Kidney (tissue), 22 donors: ENCODE results near the gene FAHD2A. TPM values are rescaled to one million over a fixed set of nuclear protein-coding genes. Genes with fewer than 3 reads are reported as not detected.

Source experiments
- DNase-seq, 5 donors: peaks; one replicate each; pipeline ENCODE4 v3.0.0-alpha.2; 2013 to 2020
- FAIRE-seq: peaks from 2 replicates; lab custom pipeline; 2012; peaks lifted over from hg19 to GRCh38; lab: Jason Lieb, UNC
- H3K27ac ChIP-seq, 2 donors: one replicate each; pipeline ENCODE4 v1.7.0; 2013; ENCODE audit warnings: low read depth in 2 of 2, low read length in 2 of 2, inconsistent platforms in 1 of 2
- H3K27me3 ChIP-seq: one replicate; pipeline ENCODE4 v1.7.1; 2013; ENCODE audit warnings: low read length, inconsistent platforms; ENCODE audit not compliant: control insufficient read depth, insufficient read depth
- H3K36me3 ChIP-seq, 3 donors: one replicate each; pipeline versions ENCODE4 v1.7.0 to v1.7.1; 2013; ENCODE audit warnings: low read length in 3 of 3, control low read depth in 1 of 3, inconsistent platforms in 1 of 3; ENCODE audit not compliant: insufficient read depth in 3 of 3, control insufficient read depth in 2 of 3
- H3K4me1 ChIP-seq, 3 donors: one replicate each; pipeline versions ENCODE4 v1.7.0 to v1.7.1; 2013; ENCODE audit warnings: low read length in 3 of 3, inconsistent platforms in 1 of 3, low read depth in 1 of 3; ENCODE audit not compliant: control insufficient read depth in 2 of 3, insufficient read depth in 2 of 3
- H3K4me3 ChIP-seq, 3 donors: one replicate each; pipeline versions ENCODE4 v1.7.0 to v1.8.1; 2013; ENCODE audit warnings: low read length in 3 of 3, control low read depth in 1 of 3, inconsistent platforms in 1 of 3
- H3K9ac ChIP-seq, 3 donors: one replicate each; pipeline versions ENCODE4 v1.7.0 to v1.7.1; 2013; ENCODE audit warnings: low read length in 3 of 3, control low read depth in 1 of 3, inconsistent platforms in 1 of 3
- H3K9me3 ChIP-seq, 3 donors: one replicate each; pipeline versions ENCODE4 v1.7.0 to v1.7.1; 2013; ENCODE audit warnings: low read length in 3 of 3, control low read depth in 1 of 3, inconsistent platforms in 1 of 3; ENCODE audit not compliant: control insufficient read depth in 2 of 3, insufficient read depth in 1 of 3
- CTCF ChIP-seq: IDR thresholded peaks from 3 replicates; pipeline ENCODE4 v1.5.1; 2012; ENCODE audit warnings: mild to moderate bottlenecking, moderate library complexity, borderline replicate concordance; ENCODE audit not compliant: insufficient read depth; ENCODE audit errors: extremely low read depth
- intact Hi-C: fragments of 100-400 bp; cut with DNase I; formaldehyde crosslinking; loops from one replicate; pipeline ENCODE4 v1.11.1; 2022
- long read RNA-seq, 10 donors: library from polyadenylated mRNA in 1 of 10; unstranded in 1 of 10; transcript quantifications; one replicate each; pipeline ENCODE4 v2.0.0 and lab custom pipeline, GENCODE V29; 2021 to 2026
- polyA plus RNA-seq: library from polyadenylated mRNA; stranded (reverse); fragments of 350-450 nt; fragmentation: Illumina TruSeq; extraction: RNeasy Lipid Tissue Mini Kit (QIAGEN cat#74804); gene quantifications from one replicate; pipeline ENCODE4 v1.2.3, GENCODE V29; 2014; ENCODE audit warnings: low read depth, low replicate concordance; ENCODE audit not compliant: insufficient read depth
- total RNA-seq: library from RNA; stranded (reverse); fragmentation: NEBNext Ultra II Directional; extraction: Animal tissue kit (Norgen Biotek cat#: 25700); gene quantifications from one replicate; pipeline ENCODE4 v1.2.1, GENCODE V29; 2021
- donor health status: control.
- donor health status: control.
- donor health status: control.
- donor health status: control.
- donor health status: control.
- donor health status: DM: yes; HTN: yes; CAD: no.
- donor health status: Normal renal cell carcinoma (clear cell type).

Gene FAHD2A, protein sequence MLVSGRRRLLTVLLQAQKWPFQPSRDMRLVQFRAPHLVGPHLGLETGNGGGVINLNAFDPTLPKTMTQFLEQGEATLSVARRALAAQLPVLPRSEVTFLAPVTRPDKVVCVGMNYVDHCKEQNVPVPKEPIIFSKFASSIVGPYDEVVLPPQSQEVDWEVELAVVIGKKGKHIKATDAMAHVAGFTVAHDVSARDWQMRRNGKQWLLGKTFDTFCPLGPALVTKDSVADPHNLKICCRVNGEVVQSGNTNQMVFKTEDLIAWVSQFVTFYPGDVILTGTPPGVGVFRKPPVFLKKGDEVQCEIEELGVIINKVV
- total RNA-seq (24.9 TPM), polyA plus RNA-seq (64.9 TPM)
- long read RNA-seq, donor 1, full-length matches to known transcripts: 3 of 3 reads
- long read RNA-seq, donor 1, partial matches to known transcripts: 0 of 3 reads
- long read RNA-seq, donor 1, other reads (novel, unspliced or antisense): 0 of 3 reads
- long read RNA-seq, donor 2, full-length matches to known transcripts: 8 of 8 reads
- long read RNA-seq, donor 2, partial matches to known transcripts: 0 of 8 reads
- long read RNA-seq, donor 2, other reads (novel, unspliced or antisense): 0 of 8 reads
- long read RNA-seq, donor 3, full-length matches to known transcripts: 8 of 8 reads
- long read RNA-seq, donor 3, partial matches to known transcripts: 0 of 8 reads
- long read RNA-seq, donor 3, other reads (novel, unspliced or antisense): 0 of 8 reads
- long read RNA-seq, donor 4, full-length matches to known transcripts: 13 of 13 reads
- long read RNA-seq, donor 4, partial matches to known transcripts: 0 of 13 reads
- long read RNA-seq, donor 4, other reads (novel, unspliced or antisense): 0 of 13 reads
- long read RNA-seq, donor 5, full-length matches to known transcripts: 1 of 1 reads
- long read RNA-seq, donor 5, partial matches to known transcripts: 0 of 1 reads
- long read RNA-seq, donor 5, other reads (novel, unspliced or antisense): 0 of 1 reads
- long read RNA-seq, donor 6, full-length matches to known transcripts: 3 of 8 reads
- long read RNA-seq, donor 6, partial matches to known transcripts: 5 of 8 reads
- long read RNA-seq, donor 6, other reads (novel, unspliced or antisense): 0 of 8 reads
- long read RNA-seq, donor 7, full-length matches to known transcripts: 7 of 18 reads
- long read RNA-seq, donor 7, partial matches to known transcripts: 3 of 18 reads
- long read RNA-seq, donor 7, other reads (novel, unspliced or antisense): 8 of 18 reads
- long read RNA-seq, donor 8, full-length matches to known transcripts: 5 of 5 reads
- long read RNA-seq, donor 8, partial matches to known transcripts: 0 of 5 reads
- long read RNA-seq, donor 8, other reads (novel, unspliced or antisense): 0 of 5 reads
- long read RNA-seq, donor 9, full-length matches to known transcripts: 3 of 3 reads
- long read RNA-seq, donor 9, partial matches to known transcripts: 0 of 3 reads
- long read RNA-seq, donor 9, other reads (novel, unspliced or antisense): 0 of 3 reads
- long read RNA-seq, donor 10, full-length matches to known transcripts: 10 of 17 reads
- long read RNA-seq, donor 10, partial matches to known transcripts: 7 of 17 reads
- long read RNA-seq, donor 10, other reads (novel, unspliced or antisense): 0 of 17 reads

DNA sequence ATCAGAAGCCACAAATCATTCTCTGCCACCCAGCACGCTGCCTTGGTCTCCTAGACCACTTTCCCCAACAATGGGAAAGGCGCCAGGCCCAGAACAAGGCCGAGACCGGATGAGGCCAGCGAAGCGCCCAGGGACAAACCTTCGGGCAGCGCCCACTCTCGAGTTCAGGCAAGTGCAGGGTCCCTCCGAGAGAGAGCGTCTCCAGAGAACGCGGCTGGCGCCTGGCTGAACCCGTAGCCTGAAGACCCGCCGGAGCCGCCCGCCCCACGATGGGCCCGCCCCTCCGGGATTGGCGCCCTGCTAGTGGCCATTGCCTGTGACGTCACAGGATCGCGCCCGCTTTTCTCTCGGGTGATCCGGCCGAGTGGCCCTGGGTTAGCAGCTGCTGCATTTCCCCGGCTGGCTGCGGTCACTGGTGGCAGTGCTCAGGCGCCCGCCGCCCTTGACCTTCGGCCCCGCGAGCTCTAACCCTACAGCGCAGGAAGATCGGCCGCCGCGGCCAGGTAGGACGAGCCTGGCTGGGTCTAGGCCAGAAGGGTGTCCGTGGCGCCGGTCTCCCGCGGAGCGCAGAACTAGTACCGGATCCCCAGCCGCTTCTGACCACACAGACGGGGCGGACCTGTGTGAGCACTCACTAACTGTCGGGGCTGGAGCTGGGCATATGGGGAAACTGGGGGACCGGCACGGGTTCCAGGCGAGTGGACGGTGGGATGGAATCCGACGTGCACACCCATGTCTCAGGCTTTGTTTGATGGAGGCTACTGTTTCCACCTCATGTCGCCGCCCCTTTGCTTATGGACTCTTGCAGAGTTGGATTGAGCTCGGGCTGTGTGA, at the start of gene FAHD2A:
TSS of gene FAHD2A (plus strand) at position 339 of the 834 bp plus-strand sequence. CDS start 2,851 bp downstream, outside the sequence.
- H3K27me3 ChIP-seq: no peaks in the 10 kb centered on the region
- H3K9ac ChIP-seq: peak within 1 kb of the TSS; percentile 46 to 91 (median 71)
- H3K9me3 ChIP-seq: no peaks in the 10 kb centered on the region
- H3K4me1 ChIP-seq: peaks cover 0 to 16% (median 13%) of the 10 kb centered on the region in 3 donors
- H3K27ac ChIP-seq: peak within 1 kb of the TSS; percentile 50 to 63
- TF ChIP-seq CTCF: no peak
- intact Hi-C loops: no loop called here
- peak within 1 kb of the TSS; percentile 49 to 95 (median 87) for H3K4me3 ChIP-seq
- DNase-seq: peak; percentile 96 to 99 (median 98)
- H3K36me3 ChIP-seq: no peaks in the 10 kb centered on the region
- no peak for FAIRE-seq

- peak in 2 of 5 donors; percentile 23 to 42 for DNase-seq
- no peak for FAIRE-seq
- H3K36me3 ChIP-seq: no peaks in the 10 kb centered on the region
- TF ChIP-seq CTCF: no peak
- no peak overlapping the region for H3K27ac ChIP-seq
- intact Hi-C loops: no loop called here
- no peaks in the 10 kb centered on the region for H3K27me3 ChIP-seq
- no peak overlapping the region for H3K9ac ChIP-seq
- H3K9me3 ChIP-seq: no peaks in the 10 kb centered on the region
- H3K4me3 ChIP-seq: no peak overlapping the region
- H3K4me1 ChIP-seq: no peaks in the 10 kb centered on the region
These were observed 49.4 kb upstream of the FAHD2A start for GRCh38 chr2:95353055-95353575.
